Measurements from ENCODE around the gene NLRP7. TPM values are rescaled to one million over a fixed set of nuclear protein-coding genes. Genes with fewer than 3 reads are reported as not detected.

NLRP7 gene
- total RNA-seq, 2 donors from 2014 or later: not detected

GRCh38 chr19:54882758-54883157 lies 64.6 kb downstream of the NLRP7 start:
- no peaks in the 10 kb centered on the region for H3K36me3 ChIP-seq
- no peaks in the 10 kb centered on the region for H3K27me3 ChIP-seq
- no peaks in the 10 kb centered on the region for H3K9me3 ChIP-seq

GRCh38 chr19:54881884-54882283 lies 65.4 kb downstream of the NLRP7 start:
- no peak overlapping the region for H3K4me3 ChIP-seq
- no peaks in the 10 kb centered on the region for H3K9me3 ChIP-seq
- no peak overlapping the region for H3K27ac ChIP-seq
- no peak overlapping the region for H3K9ac ChIP-seq (ENCODE audit: low read depth in 2 of 2, low read length in 2 of 2)
- no peaks in the 10 kb centered on the region for H3K36me3 ChIP-seq
- H3K4me1 ChIP-seq: no peaks in the 10 kb centered on the region
- DNase-seq: no peak
- no peaks in the 10 kb centered on the region for H3K27me3 ChIP-seq
- intact Hi-C loops (cut with DNase I): no loop called here
- TF ChIP-seq CTCF (IDR thresholded peaks at IDR 0.05): no peak

More at GRCh38 chr19:54882758-54883157, 64.6 kb downstream of the NLRP7 start:
- no peak for TF ChIP-seq CTCF (IDR thresholded peaks at IDR 0.05)
- H3K4me3 ChIP-seq: no peak overlapping the region
- intact Hi-C loops (cut with DNase I): no loop called here
- no peaks in the 10 kb centered on the region for H3K4me1 ChIP-seq
- DNase-seq: no peak
- H3K9ac ChIP-seq (ENCODE audit: low read depth in 2 of 2, low read length in 2 of 2): no peak overlapping the region
- H3K27ac ChIP-seq: no peak overlapping the region

GRCh38 chr19:54877471-54877870 lies 69.9 kb downstream of the NLRP7 start:
- no peak for TF ChIP-seq CTCF (IDR thresholded peaks at IDR 0.05)
- intact Hi-C loops (cut with DNase I): no loop called here
- H3K9ac ChIP-seq (ENCODE audit: low read depth in 2 of 2, low read length in 2 of 2): no peak overlapping the region
- no peaks in the 10 kb centered on the region for H3K27me3 ChIP-seq
- no peak for DNase-seq
- H3K36me3 ChIP-seq: no peaks in the 10 kb centered on the region
- no peaks in the 10 kb centered on the region for H3K9me3 ChIP-seq
- H3K27ac ChIP-seq: no peak overlapping the region
- H3K4me3 ChIP-seq: no peak overlapping the region
- H3K4me1 ChIP-seq: no peaks in the 10 kb centered on the region

GRCh38 chr19:54875506-54875905 lies 71.8 kb downstream of the NLRP7 start:
- Histone ChIP-seq H3K4me1 (no peaks in the 10 kb centered on the region), H3K36me3 (no peaks in the 10 kb centered on the region), H3K4me3 (no peak overlapping the region), H3K27ac (no peak overlapping the region), H3K9me3 (no peaks in the 10 kb centered on the region), H3K9ac (ENCODE audit: low read depth in 2 of 2, low read length in 2 of 2) (no peak overlapping the region), H3K27me3 (no peaks in the 10 kb centered on the region)
- intact Hi-C loops (cut with DNase I): no loop called here
- TF ChIP-seq CTCF (IDR thresholded peaks at IDR 0.05): no peak
- DNase-seq: no peak

- Histone ChIP-seq H3K9me3 (no peaks in the 10 kb centered on the region), H3K4me1 (no peaks in the 10 kb centered on the region), H3K36me3 (no peaks in the 10 kb centered on the region), H3K9ac (ENCODE audit: low read depth in 2 of 2, low read length in 2 of 2) (no peak within 1 kb of the TSS), H3K27ac (no peak within 1 kb of the TSS), H3K4me3 (no peak within 1 kb of the TSS), H3K27me3 (no peaks in the 10 kb centered on the region)
- intact Hi-C loops (cut with DNase I): no loop called here
- no peak for TF ChIP-seq CTCF (IDR thresholded peaks at IDR 0.05)
- DNase-seq: no peak
Observed at GRCh38 chr19:54873990-54874389, 73.3 kb downstream of the NLRP7 start, which contains the start of gene FCAR. TSS of gene FCAR (plus strand) at chr19:54874235. CDS start at chr19:54874290, 55 bp downstream.

Other genes with a start within 250 kb of the NLRP7 start
- gene KIR3DL3, start 223.1 kb downstream of the NLRP7 start, total RNA-seq: not detected
- not detected for gene KIR2DL3, start 209.0 kb downstream of the NLRP7 start, total RNA-seq
- gene KIR2DL1, start 177.7 kb downstream of the NLRP7 start, total RNA-seq: not detected
- gene KIR2DL4, start 143.9 kb downstream of the NLRP7 start, total RNA-seq: not detected
- not detected for gene KIR3DL1, start 131.1 kb downstream of the NLRP7 start, total RNA-seq
- gene KIR2DS4, start 114.9 kb downstream of the NLRP7 start, total RNA-seq: not detected
- not detected for gene KIR3DL2, start 97.1 kb downstream of the NLRP7 start, total RNA-seq
- under 1 TPM in 1 of 2 donors, not detected in 1; 0.88 TPM for gene FCAR, start 73.3 kb downstream of the NLRP7 start, total RNA-seq
- gene NCR1, start 41.4 kb downstream of the NLRP7 start, total RNA-seq: not detected
- 10 to 100 TPM; 19.1 to 48.7 TPM for gene NLRP2, start 18.8 kb upstream of the NLRP7 start, total RNA-seq
- gene GP6, start 90.7 kb upstream of the NLRP7 start, total RNA-seq: 1 to 10 TPM in 1 of 2 donors, under 1 TPM in 1; 0.32 to 1.1 TPM
- gene RDH13, start 115.6 kb upstream of the NLRP7 start, total RNA-seq: 10 to 100 TPM; 39.5 to 93.0 TPM
- 10 to 100 TPM; 27.5 to 83.9 TPM for gene EPS8L1, start 128.3 kb upstream of the NLRP7 start, total RNA-seq
- 100 to 1,000 TPM in 1 of 2 donors, 10 to 100 TPM in 1; 82.6 to 112 TPM for gene PPP1R12C, start 170.1 kb upstream of the NLRP7 start, total RNA-seq
- 1 to 10 TPM in 1 of 2 donors, under 1 TPM in 1; 0.69 to 2.1 TPM for gene TNNT1, start 201.7 kb upstream of the NLRP7 start, total RNA-seq
- gene TNNI3, start 210.2 kb upstream of the NLRP7 start, total RNA-seq: 1 to 10 TPM in 1 of 2 donors, under 1 TPM in 1; 0.64 to 1.2 TPM
- 1 to 10 TPM; 1.6 to 2.4 TPM for gene DNAAF3, start 219.1 kb upstream of the NLRP7 start, total RNA-seq
- gene SYT5, start 232.8 kb upstream of the NLRP7 start, total RNA-seq: 1 to 10 TPM in 1 of 2 donors, under 1 TPM in 1; 0.67 to 3.2 TPM